Esophagus squamous epithelium (tissue), 4 donors: Measurements from ENCODE around the gene SLAMF6.
"Not testable (repeated sequence)": the region's sequence is repeated elsewhere in the genome, so short reads cannot be mapped to it uniquely, and the experiment has no call there.

Experiments
- POLR2A ChIP-seq, 4 donors: fragments of 450-650 bp; IDR thresholded peaks; one replicate each; pipeline ENCODE4 v1.6.1; 2017; ENCODE audit warnings: antibody characterized with exemption in 4 of 4, mild to moderate bottlenecking in 4 of 4, moderate library complexity in 3 of 4
- TF ChIP-seq, protein P1 (sequence below), 6 experiments: fragments of 450-650 bp in 4 of 6; fragments of 200-600 bp in 2 of 6; sonication (generic) in 2 of 6; IDR thresholded peaks; one replicate each; pipeline ENCODE4 v1.5.1; 2016 to 2019; ENCODE audit warnings: antibody characterized with exemption in 6 of 6, mild to moderate bottlenecking in 4 of 6, moderate library complexity in 4 of 6

DNA sequence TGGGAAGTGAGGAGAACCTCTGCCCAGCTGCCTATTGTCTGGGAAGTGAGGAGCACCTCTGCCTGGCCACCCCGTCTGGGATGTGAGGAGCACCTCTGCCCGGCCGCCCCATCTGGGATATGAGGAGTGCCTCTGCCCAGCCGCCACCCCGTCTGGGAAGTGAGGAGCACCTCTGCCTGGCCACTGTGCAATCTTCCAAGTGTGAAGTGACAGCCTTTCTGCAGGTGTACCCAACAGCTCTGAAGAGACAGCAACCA, 9.4 kb upstream of the SLAMF6 start:
- TF ChIP-seq, protein P1, sequence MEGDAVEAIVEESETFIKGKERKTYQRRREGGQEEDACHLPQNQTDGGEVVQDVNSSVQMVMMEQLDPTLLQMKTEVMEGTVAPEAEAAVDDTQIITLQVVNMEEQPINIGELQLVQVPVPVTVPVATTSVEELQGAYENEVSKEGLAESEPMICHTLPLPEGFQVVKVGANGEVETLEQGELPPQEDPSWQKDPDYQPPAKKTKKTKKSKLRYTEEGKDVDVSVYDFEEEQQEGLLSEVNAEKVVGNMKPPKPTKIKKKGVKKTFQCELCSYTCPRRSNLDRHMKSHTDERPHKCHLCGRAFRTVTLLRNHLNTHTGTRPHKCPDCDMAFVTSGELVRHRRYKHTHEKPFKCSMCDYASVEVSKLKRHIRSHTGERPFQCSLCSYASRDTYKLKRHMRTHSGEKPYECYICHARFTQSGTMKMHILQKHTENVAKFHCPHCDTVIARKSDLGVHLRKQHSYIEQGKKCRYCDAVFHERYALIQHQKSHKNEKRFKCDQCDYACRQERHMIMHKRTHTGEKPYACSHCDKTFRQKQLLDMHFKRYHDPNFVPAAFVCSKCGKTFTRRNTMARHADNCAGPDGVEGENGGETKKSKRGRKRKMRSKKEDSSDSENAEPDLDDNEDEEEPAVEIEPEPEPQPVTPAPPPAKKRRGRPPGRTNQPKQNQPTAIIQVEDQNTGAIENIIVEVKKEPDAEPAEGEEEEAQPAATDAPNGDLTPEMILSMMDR (IDR thresholded peaks at IDR 0.05) = not testable (repeated sequence)
- TF ChIP-seq POLR2A (IDR thresholded peaks at IDR 0.05) = not testable (repeated sequence)
